Epithelial cell of esophagus (primary cell): ENCODE measurements around the gene SYCN.

Experiments used
- DNase-seq: peaks from one replicate; pipeline ENCODE4 v3.0.0; 2010; ENCODE audit warnings: low read depth
- H3K4me3 ChIP-seq: 2 replicates; pipeline ENCODE4 v1.5.1; 2011; ENCODE audit warnings: mild to moderate bottlenecking, low read length, control low read depth
- CTCF ChIP-seq: IDR thresholded peaks from 2 replicates; pipeline ENCODE4 v1.5.1; 2011; ENCODE audit warnings: low read depth, mild to moderate bottlenecking, low read length, control low read depth, inconsistent platforms; ENCODE audit not compliant: insufficient read depth; ENCODE audit errors: missing control alignments

The SYCN gene

GRCh38 chr19:39192846-39193245 is 11.2 kb downstream of the SYCN start:
- no peak overlapping the region for H3K4me3 ChIP-seq
- DNase-seq: peak; percentile 44
- TF ChIP-seq CTCF: no peak

GRCh38 chr19:39190768-39191167 is 13.3 kb downstream of the SYCN start:
- DNase-seq: no peak
- no peak overlapping the region for H3K4me3 ChIP-seq
- TF ChIP-seq CTCF: no peak

DNA sequence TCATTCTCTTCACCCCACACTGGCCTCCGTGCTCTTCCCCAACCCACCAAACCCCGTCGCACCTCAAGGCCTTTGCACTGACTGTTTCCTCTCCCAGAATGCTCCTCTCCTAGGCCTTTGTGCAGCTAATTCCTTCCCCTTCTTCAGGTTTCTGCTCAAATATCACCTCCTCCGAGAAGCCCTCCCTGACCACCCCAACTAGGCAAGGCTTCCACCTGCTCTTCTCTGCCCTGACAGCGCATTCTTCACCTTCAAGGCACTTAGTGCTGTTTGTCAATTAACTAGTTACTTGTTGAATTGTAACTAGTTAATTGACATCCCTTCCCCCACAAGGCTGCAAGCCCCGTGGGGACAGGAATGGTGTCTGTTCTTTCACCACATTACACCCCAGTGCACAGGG is 15.1 kb downstream of the SYCN start:
- no peak for DNase-seq
- no peak overlapping the region for H3K4me3 ChIP-seq
- no peak for TF ChIP-seq CTCF

GRCh38 chr19:39187552-39187943 is 16.5 kb downstream of the SYCN start:
- H3K4me3 ChIP-seq: no peak overlapping the region
- no peak for DNase-seq

GRCh38 chr19:39186391-39186790 is 17.7 kb downstream of the SYCN start:
- no peak overlapping the region for H3K4me3 ChIP-seq
- no peak for DNase-seq
- no peak for TF ChIP-seq CTCF

More at GRCh38 chr19:39187552-39187943, 16.5 kb downstream of the SYCN start:
- no peak for TF ChIP-seq CTCF

DNA sequence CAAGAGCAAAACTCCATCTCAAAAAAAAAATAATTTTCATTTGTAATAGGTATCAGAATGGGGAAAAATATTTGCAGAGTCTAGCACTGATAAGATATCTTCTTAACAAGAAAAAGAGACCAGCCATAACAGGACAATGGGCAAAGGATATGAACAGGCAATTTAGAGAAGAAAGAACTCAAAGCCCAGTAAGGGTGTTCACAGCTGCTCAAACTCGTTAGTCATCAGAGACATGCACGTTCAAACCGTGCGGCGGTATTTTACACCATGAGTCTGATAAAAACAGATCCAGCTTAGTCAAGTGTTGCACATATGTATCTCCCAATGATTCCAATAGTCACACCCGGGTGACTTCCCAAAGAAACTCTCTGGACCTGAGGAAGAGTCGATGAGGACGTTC is 21.0 kb downstream of the SYCN start:
- no peak overlapping the region for H3K4me3 ChIP-seq
- DNase-seq: peak; percentile 47
- no peak for TF ChIP-seq CTCF

- H3K4me3 ChIP-seq: no peak overlapping the region
- TF ChIP-seq CTCF: no peak
- DNase-seq: peak; percentile 52
Observed at GRCh38 chr19:39182174-39182505, 21.9 kb downstream of the SYCN start.
